HG03342 (cell line): ENCODE measurements around the gene DDX6.
"Not testable (repeated sequence)": the region's sequence is repeated elsewhere in the genome, so short reads cannot be mapped to it uniquely, and the experiment has no call there.

Experiments
- ATAC-seq: cut with Tn5 transposase; IDR thresholded peaks from one replicate; pipeline ENCODE4 v1.9.1; 2021; ENCODE audit warnings: mild to moderate bottlenecking, moderate library complexity; ENCODE audit not compliant: unreplicated experiment

DDX6 gene

GRCh38 chr11:118746988-118747585 lies 43.9 kb downstream of the DDX6 start:
- no peak for ATAC-seq

GRCh38 chr11:118744046-118744445 lies 46.9 kb downstream of the DDX6 start:
- no peak for ATAC-seq

- ATAC-seq: no peak
These were observed 48.7 kb downstream of the DDX6 start for GRCh38 chr11:118742304-118742703.

GRCh38 chr11:118740892-118741291 lies 50.1 kb downstream of the DDX6 start:
- ATAC-seq: no peak

GRCh38 chr11:118735203-118735602 lies 55.8 kb downstream of the DDX6 start:
- ATAC-seq: no peak

- ATAC-seq: no peak
These were observed 56.9 kb downstream of the DDX6 start for GRCh38 chr11:118734031-118734430.

GRCh38 chr11:118729753-118730152 lies 61.2 kb downstream of the DDX6 start:
- ATAC-seq: not testable (repeated sequence)

GRCh38 chr11:118728112-118728511 lies 62.9 kb downstream of the DDX6 start:
- not testable (repeated sequence) for ATAC-seq

- not testable (repeated sequence) for ATAC-seq
These were observed 63.3 kb downstream of the DDX6 start for GRCh38 chr11:118727721-118728066.

- ATAC-seq: not testable (repeated sequence)
These were observed 63.8 kb downstream of the DDX6 start for GRCh38 chr11:118727001-118727720.

- not testable (repeated sequence) for ATAC-seq
These were observed 69.4 kb downstream of the DDX6 start for GRCh38 chr11:118721478-118722015.

GRCh38 chr11:118720740-118721139 lies 70.2 kb downstream of the DDX6 start:
- ATAC-seq: not testable (repeated sequence)

GRCh38 chr11:118720078-118720477 lies 70.9 kb downstream of the DDX6 start:
- not testable (repeated sequence) for ATAC-seq

- ATAC-seq: not testable (repeated sequence)
These were observed 72.4 kb downstream of the DDX6 start for GRCh38 chr11:118718562-118718961.

GRCh38 chr11:118717733-118718132 lies 73.2 kb downstream of the DDX6 start:
- not testable (repeated sequence) for ATAC-seq

GRCh38 chr11:118717221-118717620 lies 73.7 kb downstream of the DDX6 start:
- ATAC-seq: not testable (repeated sequence)

- no peak for ATAC-seq
These were observed 75.1 kb downstream of the DDX6 start for GRCh38 chr11:118715837-118716260.

- no peak for ATAC-seq
These were observed 75.6 kb downstream of the DDX6 start for GRCh38 chr11:118715245-118715831.

- no peak for ATAC-seq
These were observed 76.1 kb downstream of the DDX6 start for GRCh38 chr11:118714816-118715215.

GRCh38 chr11:118714416-118714815 lies 76.5 kb downstream of the DDX6 start:
- not testable (repeated sequence) for ATAC-seq

GRCh38 chr11:118708296-118708695 lies 82.7 kb downstream of the DDX6 start:
- no peak for ATAC-seq

GRCh38 chr11:118706546-118706825 lies 84.5 kb downstream of the DDX6 start:
- ATAC-seq: no peak
